ENCODE data around the gene ANKRD52. TPM values are rescaled to one million over a fixed set of nuclear protein-coding genes. Genes with fewer than 3 reads are reported as not detected.
A peak's percentile ranks its signal among the peaks of the same experiment; 100 is the strongest.

ANKRD52 gene
- total and polyA plus RNA-seq, 2 of the 8 experiments (the other 6 are each of a cell fraction or from before 2014, with no cell fraction given), result 14.0 to 36.3 TPM

DNA sequence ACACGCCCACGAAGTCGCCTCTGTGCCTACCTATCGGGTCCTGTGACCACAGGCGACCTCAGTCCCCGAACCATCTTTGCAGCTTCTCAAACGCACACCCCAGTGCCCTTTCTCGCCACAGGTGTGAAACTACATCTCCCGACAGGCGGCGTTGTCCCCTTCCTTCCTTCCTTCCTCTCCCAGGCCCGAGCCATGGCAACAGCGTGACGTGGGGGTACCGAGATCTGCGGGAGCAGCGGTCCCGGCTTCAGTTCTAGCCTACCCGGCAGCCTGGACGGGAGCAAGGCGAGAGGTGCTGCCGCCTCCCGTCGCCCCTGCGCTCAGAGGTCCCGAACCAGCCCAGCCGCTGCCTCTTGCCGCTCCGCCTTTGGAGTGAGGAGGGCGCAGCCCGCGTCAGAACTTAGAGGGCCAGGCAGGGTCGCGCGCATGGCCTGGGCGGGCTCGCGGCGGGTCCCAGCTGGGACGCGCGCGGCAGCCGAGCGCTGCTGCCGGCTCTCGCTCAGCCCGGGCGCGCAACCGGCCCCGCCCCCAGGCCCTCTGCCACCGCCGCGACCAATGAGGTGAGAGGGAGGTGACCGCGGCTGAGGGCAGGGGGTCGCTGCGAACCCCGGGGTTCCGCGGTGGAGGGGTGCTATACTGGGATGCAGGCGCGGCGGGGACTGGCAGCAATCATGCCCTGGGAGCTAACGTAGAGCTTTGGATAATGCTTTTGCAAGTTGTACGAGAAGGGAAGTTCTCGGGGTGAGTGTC lies 8.7 kb upstream of the ANKRD52 start, which contains the start of gene COQ10A (continued):
- TF ChIP-seq, protein P1, sequence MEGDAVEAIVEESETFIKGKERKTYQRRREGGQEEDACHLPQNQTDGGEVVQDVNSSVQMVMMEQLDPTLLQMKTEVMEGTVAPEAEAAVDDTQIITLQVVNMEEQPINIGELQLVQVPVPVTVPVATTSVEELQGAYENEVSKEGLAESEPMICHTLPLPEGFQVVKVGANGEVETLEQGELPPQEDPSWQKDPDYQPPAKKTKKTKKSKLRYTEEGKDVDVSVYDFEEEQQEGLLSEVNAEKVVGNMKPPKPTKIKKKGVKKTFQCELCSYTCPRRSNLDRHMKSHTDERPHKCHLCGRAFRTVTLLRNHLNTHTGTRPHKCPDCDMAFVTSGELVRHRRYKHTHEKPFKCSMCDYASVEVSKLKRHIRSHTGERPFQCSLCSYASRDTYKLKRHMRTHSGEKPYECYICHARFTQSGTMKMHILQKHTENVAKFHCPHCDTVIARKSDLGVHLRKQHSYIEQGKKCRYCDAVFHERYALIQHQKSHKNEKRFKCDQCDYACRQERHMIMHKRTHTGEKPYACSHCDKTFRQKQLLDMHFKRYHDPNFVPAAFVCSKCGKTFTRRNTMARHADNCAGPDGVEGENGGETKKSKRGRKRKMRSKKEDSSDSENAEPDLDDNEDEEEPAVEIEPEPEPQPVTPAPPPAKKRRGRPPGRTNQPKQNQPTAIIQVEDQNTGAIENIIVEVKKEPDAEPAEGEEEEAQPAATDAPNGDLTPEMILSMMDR (IDR thresholded peaks at IDR 0.05; ENCODE audit: control extremely low read depth in 1 of 3, insufficient read depth in 1 of 3, low read depth in 1 of 3, low read length in 3 of 3), result peak; percentile 41 to 71 (median 70)
- TF ChIP-seq CBX8 (IDR thresholded peaks at IDR 0.05; ENCODE audit: borderline replicate concordance, low read depth, low read length) (no peak), ZNF274 (IDR thresholded peaks at IDR 0.05; ENCODE audit: borderline replicate concordance, extremely low read depth, low read length) (no peak), CHD1 (IDR thresholded peaks at IDR 0.05; ENCODE audit: low read depth, low read length) (no peak), NANOG (IDR thresholded peaks at IDR 0.05; ENCODE audit: insufficient read depth, low read depth, low read length, poor library complexity, severe bottlenecking) (no peak), SIX5 (IDR thresholded peaks at IDR 0.05; ENCODE audit: low read depth, low read length) (peak; percentile 29; the same call in 1 of the 2 replicates), MAFK (IDR thresholded peaks at IDR 0.05; ENCODE audit: low read depth, low read length) (no peak), FOSL1 (IDR thresholded peaks at IDR 0.05; ENCODE audit: insufficient read depth, low read depth, low read length) (no peak), SAP30 (IDR thresholded peaks at IDR 0.05; ENCODE audit: insufficient read depth, insufficient replicate concordance, low read length) (no peak), BCL11A (IDR thresholded peaks at IDR 0.05; ENCODE audit: low read depth in 2 of 2, low read length in 2 of 2) (no peak), RBBP5 (IDR thresholded peaks at IDR 0.05; ENCODE audit: borderline replicate concordance, low read depth, low read length) (peak; percentile 84; the same call in 1 of the 2 replicates), RNF2 (IDR thresholded peaks at IDR 0.05; ENCODE audit: borderline replicate concordance, low read depth, low read length, missing control alignments, poor library complexity, severe bottlenecking) (no peak), HDAC6 (IDR thresholded peaks at IDR 0.05; ENCODE audit: low read depth, low read length) (no peak), RXRA (IDR thresholded peaks at IDR 0.05; ENCODE audit: insufficient read depth, low read depth, low read length) (no peak), EP300 (IDR thresholded peaks at IDR 0.05; ENCODE audit: borderline replicate concordance in 1 of 2, low read depth in 2 of 2, low read length in 2 of 2) (no peak)
- TF ChIP-seq, protein P2, sequence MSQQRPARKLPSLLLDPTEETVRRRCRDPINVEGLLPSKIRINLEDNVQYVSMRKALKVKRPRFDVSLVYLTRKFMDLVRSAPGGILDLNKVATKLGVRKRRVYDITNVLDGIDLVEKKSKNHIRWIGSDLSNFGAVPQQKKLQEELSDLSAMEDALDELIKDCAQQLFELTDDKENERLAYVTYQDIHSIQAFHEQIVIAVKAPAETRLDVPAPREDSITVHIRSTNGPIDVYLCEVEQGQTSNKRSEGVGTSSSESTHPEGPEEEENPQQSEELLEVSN (IDR thresholded peaks at IDR 0.05), result no peak
- TF ChIP-seq, protein P3, sequence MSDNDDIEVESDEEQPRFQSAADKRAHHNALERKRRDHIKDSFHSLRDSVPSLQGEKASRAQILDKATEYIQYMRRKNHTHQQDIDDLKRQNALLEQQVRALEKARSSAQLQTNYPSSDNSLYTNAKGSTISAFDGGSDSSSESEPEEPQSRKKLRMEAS (IDR thresholded peaks at IDR 0.05), result no peak; the same call in none of the 2 replicates

All from H1 (cell line).